GM23248 (cell line): ENCODE results near the gene MYLIP.

ENCODE experiments used
- EZH2 ChIP-seq: fragments of 200-600 bp; sonication (generic); IDR thresholded peaks from 2 replicates; pipeline ENCODE4 v1.6.1; 2018; ENCODE audit warnings: antibody characterized with exemption, mild to moderate bottlenecking; ENCODE audit not compliant: insufficient read depth, poor library complexity, severe bottlenecking
- EZH2phosphoT487 ChIP-seq: fragments of 200-600 bp; sonication (generic); IDR thresholded peaks from 2 replicates; pipeline ENCODE4 v1.6.1; 2018; ENCODE audit warnings: antibody characterized with exemption, moderate library complexity, mild to moderate bottlenecking, low read depth; ENCODE audit not compliant: insufficient read depth

GRCh38 chr6:16171400-16171799, 42.5 kb downstream of the MYLIP start:
- TF ChIP-seq EZH2 = no peak
- no peak for TF ChIP-seq EZH2phosphoT487
